ENCODE data around the gene APH1B. TPM values are rescaled to one million over a fixed set of nuclear protein-coding genes. Genes with fewer than 3 reads are reported as not detected.

Gene APH1B
- total RNA-seq, 4 donors from 2014 or later = 4.6 to 8.1 (median 6.5) TPM

DNA sequence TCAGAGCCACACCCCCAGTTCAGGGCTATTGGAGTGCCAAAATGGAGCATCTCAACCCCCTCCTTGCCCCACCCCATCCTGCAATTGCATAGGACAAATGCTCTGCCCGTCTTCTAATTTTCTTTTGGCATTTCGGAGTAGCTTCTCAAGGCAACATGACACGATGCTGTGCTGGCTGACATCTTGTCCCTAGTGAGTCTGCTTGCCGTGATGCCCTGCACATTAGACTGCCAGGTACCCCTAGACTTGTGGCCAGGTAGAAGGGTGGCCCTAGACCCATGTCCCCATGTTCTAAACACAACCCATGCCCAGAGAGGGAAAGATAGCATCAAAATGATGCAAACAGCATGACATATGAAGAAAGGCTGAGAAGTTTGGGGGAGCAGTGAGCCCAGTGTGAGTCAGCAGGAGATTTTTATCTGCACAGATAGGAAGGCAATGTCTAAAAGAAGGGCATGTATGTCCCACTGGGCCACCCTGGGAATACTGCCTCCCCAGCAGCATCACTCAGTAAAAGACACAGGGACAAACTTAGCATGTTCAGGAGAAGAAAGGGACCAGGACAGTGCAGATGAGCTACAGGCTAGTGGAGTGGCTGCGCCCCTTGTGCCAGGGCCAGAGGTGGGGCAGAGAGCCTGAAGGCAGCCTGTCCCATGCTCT lies 67.5 kb downstream of the APH1B start:
- TF ChIP-seq POLR2A (IDR thresholded peaks at IDR 0.05) (no peak), CTCF (IDR thresholded peaks at IDR 0.05) (no peak)
- H3K4me3 ChIP-seq (ENCODE audit: low read depth, poor library complexity, severe bottlenecking) = no peak overlapping the region
- 60 to 71% methylated on average over 4 to 5 of the region's 5 CpGs for WGBS, 2 donors
- intact Hi-C loops (cut with DNase I; ENCODE audit: low total_unique reads) = no loop called here
- no peak for DNase-seq (ENCODE audit: low spot score in 2 of 2)

GRCh38 chr15:63345391-63345752 lies 68.0 kb downstream of the APH1B start:
- H3K4me3 ChIP-seq (ENCODE audit: low read depth, poor library complexity, severe bottlenecking) = no peak overlapping the region
- no peak for TF ChIP-seq CTCF (IDR thresholded peaks at IDR 0.05)
- no peak for TF ChIP-seq POLR2A (IDR thresholded peaks at IDR 0.05)
- DNase-seq (ENCODE audit: low spot score in 2 of 2) = no peak
- intact Hi-C loops (cut with DNase I; ENCODE audit: low total_unique reads) = no loop called here
- 77 to 88% methylated on average over 2 to 14 of the region's 14 CpGs for WGBS, 2 donors

GRCh38 chr15:63347074-63347857 lies 69.9 kb downstream of the APH1B start:
- WGBS, 2 donors = 44 to 54% methylated on average over 6 of the region's 6 CpGs
- no peak for DNase-seq (ENCODE audit: low spot score in 2 of 2)

GRCh38 chr15:63348392-63348791 lies 71.0 kb downstream of the APH1B start:
- peak; percentile 81 to 91 for DNase-seq (ENCODE audit: low spot score in 2 of 2)
- 21 to 27% methylated on average over 7 of the region's 7 CpGs for WGBS, 2 donors
- no peak for TF ChIP-seq POLR2A (IDR thresholded peaks at IDR 0.05)
- no peak for TF ChIP-seq CTCF (IDR thresholded peaks at IDR 0.05)
- intact Hi-C loops (cut with DNase I; ENCODE audit: low total_unique reads) = no loop called here
- H3K4me3 ChIP-seq (ENCODE audit: low read depth, poor library complexity, severe bottlenecking) = no peak overlapping the region

More at GRCh38 chr15:63347074-63347857, 69.9 kb downstream of the APH1B start:
- intact Hi-C loops (cut with DNase I; ENCODE audit: low total_unique reads) = no loop called here
- TF ChIP-seq POLR2A (IDR thresholded peaks at IDR 0.05) (no peak), CTCF (IDR thresholded peaks at IDR 0.05) (no peak)
- no peak overlapping the region for H3K4me3 ChIP-seq (ENCODE audit: low read depth, poor library complexity, severe bottlenecking)

GRCh38 chr15:63349156-63349555 lies 71.8 kb downstream of the APH1B start:
- 49 to 70% methylated on average over 6 of the region's 6 CpGs for WGBS, 2 donors
- intact Hi-C loops (cut with DNase I; ENCODE audit: low total_unique reads) = no loop called here
- TF ChIP-seq POLR2A (IDR thresholded peaks at IDR 0.05) (no peak), CTCF (IDR thresholded peaks at IDR 0.05) (no peak)
- no peak for DNase-seq (ENCODE audit: low spot score in 2 of 2)
- no peak overlapping the region for H3K4me3 ChIP-seq (ENCODE audit: low read depth, poor library complexity, severe bottlenecking)
